Hematopoietic multipotent progenitor cell (in vitro differentiated cells): Measurements from ENCODE around the gene TRMT2A. TPM values are rescaled to one million over a fixed set of nuclear protein-coding genes. Genes with fewer than 3 reads are reported as not detected.
A peak's percentile ranks its signal among the peaks of the same experiment; 100 is the strongest.

Experiments used
- DNase-seq, 3 donors: peaks; one replicate each; pipeline ENCODE4 v3.0.0-alpha.2; 2011 to 2015; ENCODE audit warnings: low read depth in 2 of 3, low spot score in 2 of 3
- total RNA-seq: library from RNA; depleted of rRNA; stranded (reverse); fragments of >200 nt; gene quantifications from one replicate; pipeline ENCODE4 v1.2.3, GENCODE V29; 2012

The TRMT2A gene
- total RNA-seq, 1 donor, result 87.0 TPM

GRCh38 chr22:20135806-20136602, 19.0 kb upstream of the TRMT2A start:
- DNase-seq, result no peak

- DNase-seq, result no peak
Observed at GRCh38 chr22:20135265-20135664, 18.2 kb upstream of the TRMT2A start.

DNA sequence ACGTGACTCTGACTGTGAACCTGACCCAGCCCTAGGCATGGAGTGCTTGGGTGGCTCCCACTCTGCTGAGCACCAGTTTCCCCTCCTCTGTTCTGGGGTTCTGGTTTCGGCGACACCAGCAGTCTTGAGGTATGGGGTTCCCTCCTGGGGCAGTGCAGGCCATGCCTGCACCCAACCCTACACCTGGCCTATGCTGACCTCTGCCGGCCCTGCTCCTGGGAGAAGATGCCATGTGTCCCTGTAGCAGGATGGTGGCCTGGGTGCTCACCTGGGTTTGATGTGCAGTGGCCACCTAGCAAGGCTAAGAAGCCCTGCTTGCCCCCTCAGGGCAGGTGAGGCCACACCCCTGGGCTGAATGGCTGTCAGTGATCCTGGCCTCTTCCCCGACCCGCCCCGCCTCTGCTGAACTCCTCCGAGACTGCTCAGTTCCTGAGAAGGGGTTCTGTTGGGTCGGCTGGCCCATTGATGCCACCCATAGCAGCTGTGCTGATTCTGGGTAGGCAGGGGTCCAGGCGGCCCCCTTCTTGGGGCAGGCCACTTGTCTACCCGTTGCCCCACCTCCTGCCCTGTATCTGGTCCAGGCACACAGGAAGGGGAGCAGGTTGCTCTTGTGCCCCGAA, 17.0 kb upstream of the TRMT2A start:
- no peak for DNase-seq

DNA sequence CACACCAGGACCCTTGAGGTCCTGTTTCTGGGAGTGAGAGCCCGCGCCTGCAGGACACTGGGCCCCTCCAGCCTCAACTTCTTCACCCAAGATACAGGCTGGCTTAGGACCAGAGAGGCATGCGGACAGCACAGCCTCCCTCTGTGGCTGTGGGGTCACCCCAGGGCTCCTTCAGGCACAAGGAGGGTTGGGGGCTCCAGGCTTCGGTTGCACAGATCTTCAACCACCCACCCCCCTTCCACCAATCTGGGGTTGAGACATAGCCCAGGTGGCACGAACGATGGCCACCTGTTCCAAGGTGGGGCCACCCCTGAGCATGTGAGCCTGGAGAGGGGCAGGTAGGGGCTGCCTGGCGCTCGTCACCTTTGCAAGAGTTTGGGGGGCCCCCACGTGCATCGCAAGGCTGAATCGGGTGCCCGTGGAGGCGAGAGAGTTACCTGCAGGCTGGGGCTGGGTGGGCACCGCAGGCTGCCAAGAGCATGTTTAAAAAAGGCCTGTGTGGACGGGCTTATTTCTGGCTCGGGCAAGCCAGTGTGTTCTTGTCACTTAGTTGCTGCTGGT, 15.7 kb upstream of the TRMT2A start:
- no peak for DNase-seq

GRCh38 chr22:20131859-20132685, 15.0 kb upstream of the TRMT2A start:
- peak in 1 of 3 donors; percentile 28 for DNase-seq

DNA sequence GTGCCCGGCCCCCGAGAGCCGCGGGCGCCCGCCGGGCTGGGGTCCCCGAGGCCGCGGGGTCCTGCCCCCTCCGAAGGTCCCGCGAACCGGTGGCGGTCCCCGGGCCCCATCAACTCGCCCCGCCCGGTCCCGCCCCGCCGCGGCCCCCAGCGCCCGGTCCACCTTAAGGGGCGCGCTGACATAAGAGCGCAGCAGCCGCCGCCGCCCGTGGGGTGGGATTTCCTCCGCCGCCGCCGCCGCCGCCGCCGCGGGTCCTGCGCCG, 14.5 kb upstream of the TRMT2A start, which contains the start of gene ZDHHC8:
Gene ZDHHC8 (plus strand): TSS at position 208 of the 262 bp plus-strand sequence. CDS start 144 bp downstream, outside the sequence.
- DNase-seq, result peak in 2 of 3 donors; percentile 29 to 40

GRCh38 chr22:20130731-20131596, 13.9 kb upstream of the TRMT2A start:
- peak; percentile 52 to 80 (median 76) for DNase-seq

- no peak for DNase-seq
Observed at GRCh38 chr22:20130319-20130718, 13.3 kb upstream of the TRMT2A start.

GRCh38 chr22:20129747-20130014, 12.7 kb upstream of the TRMT2A start:
- DNase-seq, result no peak

- DNase-seq, result peak in 2 of 3 donors; percentile 31 to 40
Observed at GRCh38 chr22:20128902-20129746, 12.1 kb upstream of the TRMT2A start.

- no peak for DNase-seq
Observed at GRCh38 chr22:20128619-20128901, 11.5 kb upstream of the TRMT2A start.

GRCh38 chr22:20127869-20128618, 11.0 kb upstream of the TRMT2A start:
- no peak for DNase-seq

GRCh38 chr22:20127318-20127868, 10.4 kb upstream of the TRMT2A start:
- no peak for DNase-seq

DNA sequence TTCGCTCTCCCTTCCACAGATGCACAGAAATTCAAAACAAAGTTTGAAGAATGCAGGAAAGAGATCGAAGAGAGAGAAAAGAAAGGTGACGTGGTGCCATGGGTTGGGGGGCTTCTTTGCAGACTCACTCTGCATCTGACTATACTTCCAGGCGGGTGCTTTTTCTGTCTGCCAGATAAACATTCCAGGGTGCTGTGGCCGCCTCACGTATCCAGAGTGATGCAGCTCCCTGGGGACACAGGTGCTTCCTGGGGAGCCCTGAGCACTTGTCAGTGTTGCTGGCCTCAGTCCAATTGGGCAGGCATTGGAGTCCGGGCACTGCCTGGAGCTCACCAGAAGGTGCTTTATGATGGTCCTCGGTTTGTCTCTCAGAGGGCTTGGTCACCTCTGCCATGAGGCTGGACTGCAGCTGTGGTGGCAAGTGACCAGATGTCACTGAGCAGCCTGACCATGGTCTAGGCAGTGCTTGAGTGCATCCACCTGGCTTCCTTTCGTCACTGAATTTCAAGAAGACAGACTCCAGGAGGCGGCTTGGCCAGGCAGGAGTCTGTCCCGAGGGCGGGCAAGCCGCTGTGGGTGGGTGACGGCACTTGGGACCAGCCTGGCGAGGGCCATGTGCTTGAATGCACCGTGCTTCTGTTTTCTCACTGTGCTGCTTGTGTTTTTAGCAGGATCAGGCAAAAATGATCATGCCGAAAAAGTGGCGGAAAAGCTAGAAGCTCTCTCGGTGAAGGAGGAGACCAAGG, 9.4 kb upstream of the TRMT2A start:
- peak in 1 of 3 donors; percentile 12 for DNase-seq

DNA sequence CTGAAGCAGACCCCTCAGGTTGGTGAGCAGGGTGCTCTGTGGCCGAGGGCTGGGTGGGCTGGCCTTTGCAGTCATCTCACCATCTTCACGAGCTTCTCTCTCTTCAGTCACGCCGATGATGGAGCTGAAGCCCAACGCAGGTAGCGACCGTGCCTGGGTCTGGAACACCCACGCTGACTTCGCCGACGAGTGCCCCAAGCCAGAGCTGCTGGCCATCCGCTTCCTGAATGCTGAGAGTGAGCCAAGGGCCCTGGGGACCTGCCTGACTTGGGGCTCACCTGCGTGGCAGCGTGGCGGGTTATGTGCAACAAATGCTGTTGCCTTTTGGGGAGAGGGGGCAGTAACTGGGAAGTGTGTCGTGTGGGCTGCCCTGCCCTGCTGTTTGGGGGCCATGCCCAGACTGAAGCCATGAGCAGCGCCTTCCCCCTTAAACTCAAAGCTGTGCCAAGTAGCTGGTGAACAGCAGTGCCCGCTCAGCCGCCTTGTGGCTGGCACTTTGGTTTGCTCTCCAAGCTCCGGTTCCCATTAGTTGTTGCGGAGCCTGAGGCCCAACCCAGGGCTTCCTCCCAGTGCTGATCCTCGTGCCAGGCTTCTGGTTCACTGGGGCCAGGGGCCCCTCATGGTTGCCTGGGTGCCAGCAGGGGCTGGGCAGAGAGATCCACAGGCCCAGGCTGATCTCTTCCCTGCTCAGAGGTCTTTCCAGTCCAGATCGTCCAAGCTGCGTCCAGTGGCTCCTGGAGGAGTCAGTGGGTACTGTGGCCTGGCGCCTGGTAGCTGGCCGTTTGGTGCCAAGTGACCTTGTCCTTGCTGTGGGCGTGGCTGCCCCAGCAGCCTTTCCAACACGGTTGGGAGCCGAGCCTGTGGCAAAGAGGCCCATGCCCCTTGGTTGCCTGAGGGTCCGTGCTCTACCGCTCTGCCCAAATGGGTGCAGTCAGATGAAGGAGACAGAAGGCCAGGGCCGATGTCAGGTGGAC, 8.5 kb upstream of the TRMT2A start:
- no peak for DNase-seq

- DNase-seq, result no peak
Observed at GRCh38 chr22:20124083-20124787, 7.2 kb upstream of the TRMT2A start.
